Measurements from ENCODE around the gene LRRC2. TPM values are rescaled to one million over a fixed set of nuclear protein-coding genes. Genes with fewer than 3 reads are reported as not detected.

LRRC2 gene
- total and polyA plus RNA-seq, 2 of the 13 experiments (the other 11 are each of a cell fraction or from before 2014, with no cell fraction given), result 0.27 to 0.58 TPM

DNA sequence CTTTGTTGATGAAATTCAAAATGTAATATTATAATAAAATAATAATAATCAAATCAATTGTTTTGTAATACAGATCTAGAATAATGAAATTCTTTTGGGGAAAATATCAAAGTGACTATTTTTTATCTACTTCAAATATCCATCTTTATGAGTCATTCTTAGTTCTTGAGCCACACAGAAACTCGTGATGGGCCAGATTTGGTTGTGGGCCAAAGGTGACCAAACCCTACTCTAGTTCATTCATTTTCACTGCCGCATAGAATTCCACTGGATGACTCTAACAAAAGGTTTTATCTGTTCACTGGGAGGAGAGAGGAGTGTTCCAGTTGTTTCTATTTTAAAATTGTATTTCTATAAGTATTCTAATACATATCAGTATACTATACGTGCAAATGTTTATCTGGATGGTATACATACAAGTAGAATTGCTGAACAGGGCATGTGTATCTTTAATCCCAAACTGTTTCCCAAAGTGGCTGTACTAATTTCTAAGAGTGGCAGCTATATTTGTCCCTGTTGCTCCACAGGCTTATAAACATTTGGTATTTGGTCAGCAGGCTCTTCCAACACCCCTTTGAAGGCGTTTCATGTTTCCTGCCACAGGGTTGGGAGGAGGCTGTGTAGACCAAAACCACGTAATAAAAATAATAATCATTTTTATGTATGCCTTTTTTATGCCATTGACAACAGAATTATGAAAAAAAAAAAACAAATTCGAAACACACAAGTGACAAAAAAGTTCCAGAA lies 75.6 kb downstream of the LRRC2 start (continued):
- TF ChIP-seq, protein P1, sequence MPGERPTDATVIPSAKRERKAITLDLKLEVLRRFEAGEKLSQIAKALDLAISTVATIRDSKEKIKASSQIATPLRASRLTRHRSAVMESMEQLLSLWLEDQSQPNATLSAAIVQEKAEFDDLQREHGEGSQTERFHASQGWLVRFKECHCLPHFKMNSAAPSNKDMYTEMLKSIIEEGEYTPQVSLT (CRISPR knock-in tag; IDR thresholded peaks at IDR 0.05; ENCODE audit: borderline replicate concordance, low read depth), result no peak
- TF ChIP-seq KDM4B (CRISPR knock-in tag; IDR thresholded peaks at IDR 0.05), result no peak

DNA sequence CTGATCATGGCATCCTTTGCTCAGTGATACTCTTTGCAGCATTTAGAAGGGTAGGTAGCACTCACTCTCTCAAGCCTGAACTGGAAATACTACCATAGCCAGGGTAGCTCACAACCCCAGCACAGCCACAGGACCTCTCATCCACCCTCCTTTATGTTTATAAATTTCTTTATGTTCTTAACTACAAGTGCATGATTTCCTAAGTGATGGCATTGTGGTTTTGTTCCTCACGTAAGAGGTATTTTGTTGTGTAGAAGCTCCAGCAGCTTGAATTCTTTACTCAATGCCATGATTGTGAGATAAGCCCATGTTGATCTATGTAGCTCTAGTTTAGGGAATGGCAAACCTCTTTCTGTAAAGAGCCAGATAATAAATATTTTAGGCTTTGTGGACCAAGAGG lies 76.2 kb downstream of the LRRC2 start:
- no peak overlapping the region for H2AFZ ChIP-seq (ENCODE audit: low read length)
- ChIA-PET POLR2A (interaction anchor here (2.3 kb wide), 1 partner anchor 68 kb away, joined by 8 read pairs; no protein-coding TSS in a partner anchor), CTCF (ENCODE audit: low intra/inter-chr PET ratio, low total read pairs) (no interaction called here)
- no peaks in the 10 kb centered on the region for H3K36me3 ChIP-seq (replicated peaks in 1 of 2; ENCODE audit: control insufficient read depth in 1 of 2, insufficient read depth in 2 of 2, low read length in 2 of 2)
- intact Hi-C loops (cut with micrococcal nuclease; ENCODE audit: unreplicated experiment), result no loop called here
- no peak for ATAC-seq
- peaks cover 12% of the 10 kb centered on the region for H3K4me1 ChIP-seq (ENCODE audit: insufficient read depth, low read length)
- H3K9me3 ChIP-seq (ENCODE audit: low read length), result no peaks in the 10 kb centered on the region
- in situ Hi-C loops (cut with HindIII; ENCODE audit: extremely low pct_ligation_motif_present, low pct_unique_long_range_greater_than_20kb), result loop anchor here (5.0 to 10.0 kb wide), 2 partner anchors 67 to 175 kb away; no protein-coding TSS in a partner anchor
- H3K9ac ChIP-seq (ENCODE audit: insufficient read depth, low read depth, low read length), result no peak overlapping the region
- no peaks in the 10 kb centered on the region for H3K79me2 ChIP-seq (ENCODE audit: insufficient read depth, low read length)
- 45% methylated on average over 1 of the region's 1 CpG for WGBS (ENCODE audit: low lambda C conversion rate)
- no TSS peak for BruUV-seq (replicated peaks)
- FAIRE-seq, result no peak
- TF ChIP-seq ZNF607 (CRISPR knock-in tag; IDR thresholded peaks at IDR 0.05; ENCODE audit: borderline replicate concordance) (no peak), SMAD1 (CRISPR knock-in tag; IDR thresholded peaks at IDR 0.05; ENCODE audit: borderline replicate concordance, low read depth) (no peak), ZNF543 (CRISPR knock-in tag; IDR thresholded peaks at IDR 0.05) (no peak), SALL1 (CRISPR knock-in tag; IDR thresholded peaks at IDR 0.05) (no peak)
- TF ChIP-seq, protein P2, sequence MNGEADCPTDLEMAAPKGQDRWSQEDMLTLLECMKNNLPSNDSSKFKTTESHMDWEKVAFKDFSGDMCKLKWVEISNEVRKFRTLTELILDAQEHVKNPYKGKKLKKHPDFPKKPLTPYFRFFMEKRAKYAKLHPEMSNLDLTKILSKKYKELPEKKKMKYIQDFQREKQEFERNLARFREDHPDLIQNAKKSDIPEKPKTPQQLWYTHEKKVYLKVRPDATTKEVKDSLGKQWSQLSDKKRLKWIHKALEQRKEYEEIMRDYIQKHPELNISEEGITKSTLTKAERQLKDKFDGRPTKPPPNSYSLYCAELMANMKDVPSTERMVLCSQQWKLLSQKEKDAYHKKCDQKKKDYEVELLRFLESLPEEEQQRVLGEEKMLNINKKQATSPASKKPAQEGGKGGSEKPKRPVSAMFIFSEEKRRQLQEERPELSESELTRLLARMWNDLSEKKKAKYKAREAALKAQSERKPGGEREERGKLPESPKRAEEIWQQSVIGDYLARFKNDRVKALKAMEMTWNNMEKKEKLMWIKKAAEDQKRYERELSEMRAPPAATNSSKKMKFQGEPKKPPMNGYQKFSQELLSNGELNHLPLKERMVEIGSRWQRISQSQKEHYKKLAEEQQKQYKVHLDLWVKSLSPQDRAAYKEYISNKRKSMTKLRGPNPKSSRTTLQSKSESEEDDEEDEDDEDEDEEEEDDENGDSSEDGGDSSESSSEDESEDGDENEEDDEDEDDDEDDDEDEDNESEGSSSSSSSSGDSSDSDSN (CRISPR knock-in tag; IDR thresholded peaks at IDR 0.05), result no peak
- no peaks in the 10 kb centered on the region for H4K20me1 ChIP-seq (ENCODE audit: insufficient read depth, low read length)
- no peak overlapping the region for H3K4me3 ChIP-seq (replicated peaks in 1 of 3; ENCODE audit: insufficient read depth in 1 of 3, low read depth in 2 of 3, low read length in 3 of 3)
- H3K4me2 ChIP-seq (ENCODE audit: low read depth, low read length), result no peak overlapping the region
- no peak overlapping the region for H3K27ac ChIP-seq (ENCODE audit: extremely low read length, insufficient read depth, low read length)
- no peak for DNase-seq (ENCODE audit: low spot score)
- no peaks in the 10 kb centered on the region; a peak in 1 of 5 replicates for H3K27me3 ChIP-seq (ENCODE audit: control insufficient read depth in 1 of 2, insufficient read depth in 2 of 2, low read length in 2 of 2)

Data from HepG2 (cell line).